GM18505 (cell line): ENCODE measurements around the gene KAZN.
"Not testable (repeated sequence)": the region's sequence is repeated elsewhere in the genome, so short reads cannot be mapped to it uniquely, and the experiment has no call there.

Source experiments
- ATAC-seq: cut with Tn5 transposase; IDR thresholded peaks from one replicate; pipeline ENCODE4 v1.9.1; 2021; ENCODE audit not compliant: unreplicated experiment
- POLR2A ChIP-seq: IDR thresholded peaks from 4 replicates; pipeline ENCODE4 v1.6.1; 2011; ENCODE audit warnings: borderline replicate concordance; ENCODE audit not compliant: insufficient read depth, insufficient read length; ENCODE audit errors: extremely low read depth

KAZN gene

DNA sequence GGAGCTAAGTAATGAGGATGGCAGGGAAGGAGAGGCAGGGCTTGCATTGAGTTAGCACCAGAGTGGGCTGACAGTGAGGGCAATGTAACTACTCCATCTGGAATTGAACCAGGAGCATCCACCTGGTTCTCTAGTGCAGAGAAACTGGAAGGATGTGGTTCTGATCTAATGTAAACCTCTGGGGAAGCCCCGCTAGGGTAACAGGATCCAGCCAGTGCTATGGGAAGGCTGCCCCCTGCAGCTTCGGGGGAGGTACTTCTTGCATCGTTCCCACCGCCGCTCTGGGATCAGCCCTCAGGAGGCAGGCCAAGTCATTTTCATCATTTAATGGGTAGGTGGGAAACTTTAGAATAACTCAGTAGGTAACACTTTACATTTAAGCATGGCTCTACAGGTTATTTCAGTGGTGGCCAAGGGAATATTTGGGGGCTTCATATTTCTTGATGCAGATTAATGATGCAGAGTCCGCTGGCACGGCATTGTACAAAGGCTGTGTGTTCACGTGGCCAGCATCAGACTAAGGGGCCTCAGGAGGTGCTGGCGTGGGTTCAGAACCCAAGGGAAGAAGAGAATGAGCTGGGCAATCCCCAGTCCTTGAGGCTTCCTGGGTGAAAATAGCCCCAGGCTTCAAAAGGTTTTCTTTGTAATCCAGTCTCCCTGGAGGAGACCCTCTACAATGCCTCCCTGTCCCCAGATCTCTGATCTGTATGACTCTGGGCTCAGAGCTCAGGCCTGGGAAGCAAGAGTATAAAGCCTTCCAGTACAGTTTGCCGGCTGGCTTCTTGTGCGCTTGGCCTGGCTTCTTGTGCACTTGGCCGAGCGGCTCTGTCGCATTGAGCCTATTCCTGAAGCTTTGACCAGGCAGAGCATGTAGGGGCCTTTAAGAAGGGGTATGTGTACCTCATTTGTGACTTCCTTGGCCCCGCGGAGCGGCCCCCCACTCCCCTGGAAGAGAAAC is 26.4 kb upstream of the KAZN start:
- ATAC-seq, result no peak
- TF ChIP-seq POLR2A, result no peak

GRCh38 chr1:14572861-14573260 is 25.6 kb upstream of the KAZN start:
- ATAC-seq, result no peak
- TF ChIP-seq POLR2A, result no peak

GRCh38 chr1:14576155-14576554 is 22.3 kb upstream of the KAZN start:
- TF ChIP-seq POLR2A, result no peak
- no peak for ATAC-seq

DNA sequence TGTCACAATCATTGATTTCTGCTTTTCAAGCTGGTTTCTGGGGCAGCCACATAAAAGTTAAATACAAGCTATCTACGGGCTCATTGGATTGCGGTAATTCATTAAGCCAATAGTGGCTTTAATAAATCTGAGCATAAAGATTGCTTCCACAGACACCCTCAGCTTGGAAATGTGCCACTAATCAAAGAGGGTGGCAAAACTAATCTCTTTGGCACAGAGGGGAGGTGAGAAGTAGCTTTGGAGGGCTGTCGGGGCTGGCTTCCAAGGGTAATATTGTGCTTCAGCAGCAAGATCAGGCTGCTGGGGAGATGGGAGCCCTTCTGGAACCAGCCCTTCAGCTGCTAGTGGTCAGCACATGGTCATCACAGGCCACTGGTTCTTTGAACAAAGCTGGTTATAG is 21.2 kb upstream of the KAZN start:
- no peak for TF ChIP-seq POLR2A
- no peak for ATAC-seq

GRCh38 chr1:14578156-14578555 is 20.3 kb upstream of the KAZN start:
- TF ChIP-seq POLR2A, result no peak
- ATAC-seq, result no peak

DNA sequence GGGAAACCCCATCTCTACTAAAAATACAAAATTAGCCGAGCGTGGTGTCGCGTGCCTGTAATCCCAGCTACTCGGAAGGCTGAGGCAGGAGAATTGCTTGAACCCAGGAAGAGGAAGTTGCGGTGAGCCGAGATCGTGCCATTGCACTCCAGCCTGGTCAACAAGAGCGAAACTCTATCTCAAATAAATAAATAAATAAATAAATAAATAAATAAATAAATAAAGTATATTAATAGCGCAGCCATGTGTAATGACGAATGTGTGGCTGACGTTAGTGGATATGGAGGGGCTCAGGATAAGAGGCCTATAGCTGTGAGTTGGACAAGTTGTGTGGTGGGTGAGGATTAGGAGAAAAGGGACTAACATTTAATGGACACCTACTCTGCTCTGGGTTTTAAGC is 18.2 kb upstream of the KAZN start:
- not testable (repeated sequence) for ATAC-seq

- TF ChIP-seq POLR2A, result no peak
- no peak for ATAC-seq
Measured at GRCh38 chr1:14580986-14581385, 17.5 kb upstream of the KAZN start.

DNA sequence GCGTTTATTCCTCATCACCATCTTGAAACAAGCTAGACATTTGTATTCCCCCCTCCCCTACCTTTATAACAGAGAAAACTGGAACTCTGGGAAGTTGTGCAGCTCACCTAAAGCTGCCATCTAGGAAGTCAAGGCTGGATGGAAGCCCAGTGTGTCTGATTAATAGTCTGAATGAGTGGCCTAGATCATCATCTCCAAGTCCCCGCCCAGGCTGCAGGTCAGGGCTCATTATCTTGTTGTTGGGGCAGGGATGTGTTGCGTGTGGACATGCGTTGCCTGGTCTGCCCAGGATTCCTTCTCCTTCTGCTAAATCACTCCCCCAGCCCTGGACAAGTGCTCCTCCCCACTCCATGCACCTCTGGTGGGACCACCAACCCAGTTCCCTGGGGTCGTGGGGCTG is 14.7 kb upstream of the KAZN start:
- no peak for ATAC-seq

GRCh38 chr1:14585728-14586127 is 12.8 kb upstream of the KAZN start:
- ATAC-seq, result no peak

More for the DNA sequence above, 14.7 kb upstream of the KAZN start:
- no peak for TF ChIP-seq POLR2A

GRCh38 chr1:14590411-14591180 is 7.9 kb upstream of the KAZN start:
- no peak for ATAC-seq
- no peak for TF ChIP-seq POLR2A

More at GRCh38 chr1:14585728-14586127, 12.8 kb upstream of the KAZN start:
- no peak for TF ChIP-seq POLR2A

- ATAC-seq, result no peak
Measured at GRCh38 chr1:14591600-14591999, 6.9 kb upstream of the KAZN start.

GRCh38 chr1:14592004-14592631 is 6.4 kb upstream of the KAZN start:
- TF ChIP-seq POLR2A, result no peak
- no peak for ATAC-seq

More at GRCh38 chr1:14591600-14591999, 6.9 kb upstream of the KAZN start:
- no peak for TF ChIP-seq POLR2A

DNA sequence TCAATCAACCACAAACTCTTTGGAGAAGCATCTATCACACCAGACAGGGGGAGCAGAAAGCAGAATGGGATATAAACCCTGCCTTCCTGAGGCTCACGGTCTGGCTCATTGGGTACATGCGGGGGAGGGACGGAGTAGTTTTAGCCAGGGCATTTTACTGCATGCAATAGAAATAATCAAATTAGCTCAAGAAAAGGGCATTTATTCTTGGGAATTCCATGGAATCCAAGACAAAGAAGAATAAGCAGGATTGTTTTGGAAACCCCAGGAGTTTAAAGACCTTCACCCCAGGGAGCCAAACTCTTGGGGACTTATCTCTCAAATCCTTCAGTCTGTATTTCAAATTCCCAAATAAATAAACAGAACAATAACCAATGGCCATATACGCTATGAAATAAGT is 5.2 kb upstream of the KAZN start:
- ATAC-seq, result no peak
- no peak for TF ChIP-seq POLR2A
